ENCODE results near the gene PRAMEF20. TPM values are rescaled to one million over a fixed set of nuclear protein-coding genes. Genes with fewer than 3 reads are reported as not detected.
"Not testable (repeated sequence)": the region's sequence is repeated elsewhere in the genome, so short reads cannot be mapped to it uniquely, and the experiment has no call there.

Gene PRAMEF20
- total and polyA plus RNA-seq, 2 donors (not counting 3 experiments of a cell fraction or from before 2014, with no cell fraction given) = not detected

DNA sequence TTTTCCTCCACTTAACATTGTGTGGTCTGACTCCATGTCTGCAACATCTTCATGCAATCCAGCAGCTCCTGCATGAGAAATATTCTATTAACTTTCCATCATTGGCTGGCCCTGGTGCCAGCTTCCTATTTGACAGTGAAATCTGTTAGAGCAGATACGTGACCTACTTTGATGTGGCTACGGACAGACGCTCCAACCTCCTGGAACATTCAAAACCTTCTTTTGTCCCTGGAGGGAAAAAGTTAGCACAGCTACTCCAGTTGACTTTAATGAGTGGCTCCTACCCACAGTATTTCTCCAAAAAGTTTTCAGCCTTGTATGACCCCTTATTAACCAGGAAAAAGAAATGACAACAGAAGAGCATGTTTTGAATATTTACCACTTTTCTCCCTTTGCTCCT, 22.0 kb downstream of the PRAMEF20 start:
- H3K27ac ChIP-seq (ENCODE audit: insufficient read depth, low read depth, low read length) = no peak overlapping the region
- peaks cover 8% of the 10 kb centered on the region for H3K9me3 ChIP-seq (replicated peaks; ENCODE audit: control insufficient read depth, insufficient read depth, low read length)
- TF ChIP-seq POLR2AphosphoS5 (IDR thresholded peaks at IDR 0.05; ENCODE audit: insufficient read depth, low read depth, low read length) (no peak), GATA2 (IDR thresholded peaks at IDR 0.05; ENCODE audit: insufficient read depth, insufficient read length, low read depth, low read length) (no peak), EZH2 (IDR thresholded peaks at IDR 0.05; ENCODE audit: borderline replicate concordance, low read depth, low read length, severe bottlenecking) (no peak), JUN (IDR thresholded peaks at IDR 0.05; ENCODE audit: borderline replicate concordance, insufficient read depth, insufficient read length, low read depth) (no peak), MYC (IDR thresholded peaks at IDR 0.05; ENCODE audit: low read depth, low read length) (no peak), POLR2A (IDR thresholded peaks at IDR 0.05; ENCODE audit: low read depth, low read length) (no peak), FOS (IDR thresholded peaks at IDR 0.05; ENCODE audit: borderline replicate concordance, insufficient read depth, low read length) (no peak)
- TF ChIP-seq, protein P1, sequence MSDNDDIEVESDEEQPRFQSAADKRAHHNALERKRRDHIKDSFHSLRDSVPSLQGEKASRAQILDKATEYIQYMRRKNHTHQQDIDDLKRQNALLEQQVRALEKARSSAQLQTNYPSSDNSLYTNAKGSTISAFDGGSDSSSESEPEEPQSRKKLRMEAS (IDR thresholded peaks at IDR 0.05; ENCODE audit: insufficient read depth, insufficient read length) = no peak
- TF ChIP-seq, protein P2, sequence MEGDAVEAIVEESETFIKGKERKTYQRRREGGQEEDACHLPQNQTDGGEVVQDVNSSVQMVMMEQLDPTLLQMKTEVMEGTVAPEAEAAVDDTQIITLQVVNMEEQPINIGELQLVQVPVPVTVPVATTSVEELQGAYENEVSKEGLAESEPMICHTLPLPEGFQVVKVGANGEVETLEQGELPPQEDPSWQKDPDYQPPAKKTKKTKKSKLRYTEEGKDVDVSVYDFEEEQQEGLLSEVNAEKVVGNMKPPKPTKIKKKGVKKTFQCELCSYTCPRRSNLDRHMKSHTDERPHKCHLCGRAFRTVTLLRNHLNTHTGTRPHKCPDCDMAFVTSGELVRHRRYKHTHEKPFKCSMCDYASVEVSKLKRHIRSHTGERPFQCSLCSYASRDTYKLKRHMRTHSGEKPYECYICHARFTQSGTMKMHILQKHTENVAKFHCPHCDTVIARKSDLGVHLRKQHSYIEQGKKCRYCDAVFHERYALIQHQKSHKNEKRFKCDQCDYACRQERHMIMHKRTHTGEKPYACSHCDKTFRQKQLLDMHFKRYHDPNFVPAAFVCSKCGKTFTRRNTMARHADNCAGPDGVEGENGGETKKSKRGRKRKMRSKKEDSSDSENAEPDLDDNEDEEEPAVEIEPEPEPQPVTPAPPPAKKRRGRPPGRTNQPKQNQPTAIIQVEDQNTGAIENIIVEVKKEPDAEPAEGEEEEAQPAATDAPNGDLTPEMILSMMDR (IDR thresholded peaks at IDR 0.05; ENCODE audit: extremely low read depth in 1 of 2, insufficient read depth in 1 of 2, low read depth in 1 of 2, low read length in 2 of 2) = no peak
- no peak overlapping the region for H2AFZ ChIP-seq (ENCODE audit: low read depth, low read length)
- H3K9ac ChIP-seq (replicated peaks; ENCODE audit: extremely low read depth, insufficient read depth, low read length) = no peak overlapping the region
- intact Hi-C loops (cut with micrococcal nuclease) = no loop called here
- no peaks in the 10 kb centered on the region for H3K27me3 ChIP-seq (ENCODE audit: control insufficient read depth in 2 of 2, insufficient read depth in 2 of 2, low read length in 2 of 2)
- H3K36me3 ChIP-seq (ENCODE audit: control insufficient read depth in 2 of 2, extremely low read depth in 1 of 2, insufficient read depth in 2 of 2, low read length in 2 of 2) = no peaks in the 10 kb centered on the region
- no peak for DNase-seq (ENCODE audit: low read depth, low spot score)
- no peak overlapping the region for H3K4me2 ChIP-seq (ENCODE audit: insufficient read depth, low read length)
- no peaks in the 10 kb centered on the region for H3K9me1 ChIP-seq (replicated peaks; ENCODE audit: control insufficient read depth, extremely low read depth, insufficient read depth, low read length)
- FAIRE-seq = no peak
- ChIA-PET POLR2A (no interaction called here), CTCF (no interaction called here)
- dilution Hi-C loops (cut with MboI; ENCODE audit: extremely low pct_ligation_motif_present, low sequenced_read_pairs) = no loop called here
- no peaks in the 10 kb centered on the region for H3K79me2 ChIP-seq (ENCODE audit: control insufficient read depth, insufficient read depth, low read length)
- H3K4me3 ChIP-seq (replicated peaks in 1 of 3; ENCODE audit: insufficient read depth in 1 of 3, low read depth in 1 of 3, low read length in 3 of 3) = no peak overlapping the region
- no peaks in the 10 kb centered on the region for H3K4me1 ChIP-seq (ENCODE audit: control insufficient read depth, extremely low read depth, insufficient read depth, low read length)
- no TSS peak for BruUV-seq (replicated peaks)
- H4K20me1 ChIP-seq (replicated peaks; ENCODE audit: control insufficient read depth, extremely low read depth, insufficient read depth, low read length) = no peaks in the 10 kb centered on the region

DNA sequence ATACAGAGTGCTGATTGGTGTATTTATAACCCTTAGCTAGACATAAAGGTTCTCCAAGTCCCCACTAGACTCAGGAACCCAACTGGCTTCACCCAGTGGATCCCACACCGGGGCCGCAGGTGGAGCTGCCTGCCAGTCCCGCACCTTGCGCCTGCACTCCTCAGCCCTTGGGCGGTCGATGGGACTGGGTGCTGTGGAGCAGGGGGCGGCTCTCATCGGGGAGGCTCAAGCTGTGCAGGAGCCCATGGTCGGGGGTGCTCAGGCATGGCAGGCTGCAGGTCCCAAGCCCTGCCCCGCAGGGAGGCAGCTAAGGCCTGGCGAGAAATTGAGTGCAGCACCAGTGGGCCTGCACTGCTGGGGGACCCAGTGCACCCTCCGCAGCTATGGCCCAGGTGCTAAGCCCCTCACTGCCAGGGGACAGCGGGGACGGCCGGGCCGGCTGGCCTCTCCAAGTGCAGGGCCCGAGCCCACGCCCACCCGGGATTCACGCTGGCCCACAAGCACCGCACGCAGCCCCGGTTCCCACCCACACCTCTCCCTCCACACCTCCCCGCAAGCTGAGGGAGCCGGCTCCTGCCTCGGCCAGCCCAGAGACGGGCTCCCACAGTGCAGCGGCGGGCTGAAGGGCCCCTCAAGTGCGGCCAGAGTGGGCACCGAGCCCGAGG, 23.6 kb downstream of the PRAMEF20 start:
- POLR2A ChIA-PET; H3K27me3 ChIP-seq (ENCODE audit: control insufficient read depth in 2 of 2, insufficient read depth in 2 of 2, low read length in 2 of 2); H3K9ac ChIP-seq (replicated peaks; ENCODE audit: extremely low read depth, insufficient read depth, low read length); H3K4me3 ChIP-seq (replicated peaks in 1 of 3; ENCODE audit: insufficient read depth in 1 of 3, low read depth in 1 of 3, low read length in 3 of 3); DNase-seq (ENCODE audit: low read depth, low spot score); intact Hi-C loops (cut with micrococcal nuclease); H3K79me2 ChIP-seq (ENCODE audit: control insufficient read depth, insufficient read depth, low read length); H2AFZ ChIP-seq (ENCODE audit: low read depth, low read length); dilution Hi-C loops (cut with MboI; ENCODE audit: extremely low pct_ligation_motif_present, low sequenced_read_pairs); H4K20me1 ChIP-seq (replicated peaks; ENCODE audit: control insufficient read depth, extremely low read depth, insufficient read depth, low read length); BruUV-seq (replicated peaks); CTCF ChIA-PET; H3K36me3 ChIP-seq (ENCODE audit: control insufficient read depth in 2 of 2, extremely low read depth in 1 of 2, insufficient read depth in 2 of 2, low read length in 2 of 2); H3K4me1 ChIP-seq (ENCODE audit: control insufficient read depth, extremely low read depth, insufficient read depth, low read length); H3K4me2 ChIP-seq (ENCODE audit: insufficient read depth, low read length); H3K9me3 ChIP-seq (replicated peaks; ENCODE audit: control insufficient read depth, insufficient read depth, low read length); H3K9me1 ChIP-seq (replicated peaks; ENCODE audit: control insufficient read depth, extremely low read depth, insufficient read depth, low read length); H3K27ac ChIP-seq (ENCODE audit: insufficient read depth, low read depth, low read length); FAIRE-seq: not testable (repeated sequence)
